ENCODE data around the gene PUSL1.

DNA sequence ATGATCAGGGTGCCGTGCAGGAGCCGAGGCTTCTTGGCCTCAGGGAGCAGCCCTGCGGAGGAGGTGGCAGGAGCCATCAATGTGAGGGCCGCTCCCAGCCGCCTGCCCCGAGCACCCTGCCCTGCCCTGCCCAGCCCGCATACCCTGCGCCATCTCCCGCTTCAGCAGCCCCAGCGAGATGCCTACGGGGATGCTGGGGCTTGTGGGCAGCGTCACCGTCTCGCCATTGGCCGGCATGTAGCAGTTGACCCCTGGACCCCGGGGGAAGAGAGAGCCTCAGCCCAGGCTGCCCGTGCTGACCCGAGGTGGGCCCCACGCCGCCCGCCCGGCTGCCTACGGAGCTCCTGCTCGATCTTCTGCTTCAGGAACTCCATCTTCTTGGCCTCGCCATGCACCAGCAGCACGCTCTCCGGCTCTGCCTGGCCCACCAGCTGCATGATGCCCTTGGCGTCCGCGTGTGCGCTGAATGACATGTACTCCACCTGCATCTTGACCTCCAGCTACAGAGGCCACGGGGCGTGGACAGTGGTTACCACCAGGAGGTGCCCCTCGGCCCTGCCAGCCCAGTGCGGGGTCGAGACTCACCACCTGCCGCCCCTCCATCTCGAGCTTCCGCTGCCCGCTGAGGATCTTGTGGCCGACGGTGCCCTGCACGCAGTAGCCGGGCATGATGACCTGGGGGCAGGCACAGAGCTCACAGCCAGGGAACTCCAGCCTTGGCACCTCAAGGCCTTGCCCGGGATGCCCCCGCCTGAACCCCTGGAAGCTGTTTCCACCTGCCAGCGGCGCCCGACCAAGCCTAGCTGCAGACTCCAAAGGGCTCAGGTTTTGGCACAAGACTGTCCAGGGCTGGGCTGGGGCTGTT is 4.3 kb downstream of the PUSL1 start:
- no peak for TF ChIP-seq PRDM1 (tag by site-specific recombination; IDR thresholded peaks at IDR 0.05)
- TF ChIP-seq, protein P1, sequence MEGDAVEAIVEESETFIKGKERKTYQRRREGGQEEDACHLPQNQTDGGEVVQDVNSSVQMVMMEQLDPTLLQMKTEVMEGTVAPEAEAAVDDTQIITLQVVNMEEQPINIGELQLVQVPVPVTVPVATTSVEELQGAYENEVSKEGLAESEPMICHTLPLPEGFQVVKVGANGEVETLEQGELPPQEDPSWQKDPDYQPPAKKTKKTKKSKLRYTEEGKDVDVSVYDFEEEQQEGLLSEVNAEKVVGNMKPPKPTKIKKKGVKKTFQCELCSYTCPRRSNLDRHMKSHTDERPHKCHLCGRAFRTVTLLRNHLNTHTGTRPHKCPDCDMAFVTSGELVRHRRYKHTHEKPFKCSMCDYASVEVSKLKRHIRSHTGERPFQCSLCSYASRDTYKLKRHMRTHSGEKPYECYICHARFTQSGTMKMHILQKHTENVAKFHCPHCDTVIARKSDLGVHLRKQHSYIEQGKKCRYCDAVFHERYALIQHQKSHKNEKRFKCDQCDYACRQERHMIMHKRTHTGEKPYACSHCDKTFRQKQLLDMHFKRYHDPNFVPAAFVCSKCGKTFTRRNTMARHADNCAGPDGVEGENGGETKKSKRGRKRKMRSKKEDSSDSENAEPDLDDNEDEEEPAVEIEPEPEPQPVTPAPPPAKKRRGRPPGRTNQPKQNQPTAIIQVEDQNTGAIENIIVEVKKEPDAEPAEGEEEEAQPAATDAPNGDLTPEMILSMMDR (tag by site-specific recombination; IDR thresholded peaks at IDR 0.05) = no peak
- TF ChIP-seq ZBTB26 (tag by site-specific recombination; optimal IDR thresholded peaks at IDR 0.05) = no peak
- no peak for TF ChIP-seq ZNF274 (IDR thresholded peaks at IDR 0.05; ENCODE audit: low read length)
- TF ChIP-seq ZNF274 (tag by site-specific recombination; IDR thresholded peaks at IDR 0.05; ENCODE audit: borderline replicate concordance) = no peak
- TF ChIP-seq, protein P2, sequence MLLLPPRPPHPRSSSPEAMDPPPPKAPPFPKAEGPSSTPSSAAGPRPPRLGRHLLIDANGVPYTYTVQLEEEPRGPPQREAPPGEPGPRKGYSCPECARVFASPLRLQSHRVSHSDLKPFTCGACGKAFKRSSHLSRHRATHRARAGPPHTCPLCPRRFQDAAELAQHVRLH (tag by site-specific recombination; IDR thresholded peaks at IDR 0.05) = no peak
- TF ChIP-seq ZBTB11 (tag by site-specific recombination; conservative IDR thresholded peaks at IDR 0.05; ENCODE audit: low read depth) = no peak
- TF ChIP-seq ZNF549 (tag by site-specific recombination; IDR thresholded peaks at IDR 0.05) = no peak
- no peak for TF ChIP-seq FEZF1 (tag by site-specific recombination; IDR thresholded peaks at IDR 0.05)

Measured in HEK293 (cell line).